H9 (cell line): ENCODE results near the gene IGIP. TPM values are rescaled to one million over a fixed set of nuclear protein-coding genes. Genes with fewer than 3 reads are reported as not detected.

Source experiments
- DNase-seq: peaks from one replicate; pipeline ENCODE4 v3.0.0-alpha.2; 2017
- H2AFZ ChIP-seq: one replicate; pipeline ENCODE4 v1.6.1; 2013; ENCODE audit warnings: mild to moderate bottlenecking, low read length, control low read depth, moderate library complexity
- H2AK5ac ChIP-seq: 2 replicates; pipeline ENCODE4 v1.6.1; 2013; ENCODE audit warnings: low read length, control low read depth, mixed read lengths; ENCODE audit not compliant: insufficient read length
- H2BK120ac ChIP-seq: one replicate; pipeline ENCODE4 v1.6.1; 2013; ENCODE audit warnings: low read depth, mild to moderate bottlenecking, low read length, control low read depth, inconsistent platforms; ENCODE audit not compliant: poor library complexity, severe bottlenecking
- H2BK12ac ChIP-seq: 2 replicates; pipeline ENCODE4 v1.6.1; 2013; ENCODE audit warnings: low read length, control low read depth, mixed read lengths, low read depth; ENCODE audit not compliant: insufficient read length
- H2BK15ac ChIP-seq: 2 replicates; pipeline ENCODE4 v1.6.1; 2013; ENCODE audit warnings: low read depth, low read length, control low read depth
- H2BK20ac ChIP-seq: one replicate; pipeline ENCODE4 v1.6.1; 2013; ENCODE audit warnings: low read depth, mild to moderate bottlenecking, low read length, control low read depth, inconsistent platforms; ENCODE audit not compliant: poor library complexity, severe bottlenecking
- H2BK5ac ChIP-seq: 2 replicates; pipeline ENCODE4 v1.6.1; 2013; ENCODE audit warnings: low read length, control low read depth, mixed read lengths; ENCODE audit not compliant: insufficient read length
- H3K14ac ChIP-seq: 2 replicates; pipeline ENCODE4 v1.6.1; 2013; ENCODE audit warnings: low read length, control low read depth; ENCODE audit not compliant: insufficient read depth
- H3K18ac ChIP-seq: 2 replicates; pipeline ENCODE4 v1.6.1; 2013; ENCODE audit warnings: low read depth, mild to moderate bottlenecking, mixed read lengths, low read length, control low read depth; ENCODE audit not compliant: insufficient read length
- H3K23ac ChIP-seq: 2 replicates; pipeline ENCODE4 v1.6.1; 2013; ENCODE audit warnings: low read length, control low read depth, mixed read lengths, low read depth; ENCODE audit not compliant: insufficient read length
- H3K23me2 ChIP-seq: 2 replicates; pipeline ENCODE4 v1.6.1; 2013; ENCODE audit warnings: low read depth, mild to moderate bottlenecking, mixed read lengths, low read length, control low read depth; ENCODE audit not compliant: insufficient read length, poor library complexity, severe bottlenecking
- H3K27ac ChIP-seq: 2 replicates; pipeline ENCODE4 v1.5.1; 2013; ENCODE audit warnings: low read length, control low read depth, mixed read lengths, low read depth; ENCODE audit not compliant: insufficient read length
- H3K27me3 ChIP-seq: 2 replicates; pipeline ENCODE4 v1.6.1; 2013; ENCODE audit warnings: low read length, control low read depth, inconsistent platforms; ENCODE audit not compliant: insufficient read depth
- H3K4ac ChIP-seq: 2 replicates; pipeline ENCODE4 v1.6.1; 2013; ENCODE audit warnings: low read depth, mild to moderate bottlenecking, control low read depth, inconsistent platforms, low read length, moderate library complexity
- H3K4me1 ChIP-seq: 2 replicates; pipeline ENCODE4 v1.6.1; 2013; ENCODE audit warnings: low read length, control low read depth, inconsistent platforms; ENCODE audit not compliant: insufficient read depth
- H3K4me2 ChIP-seq: 2 replicates; pipeline ENCODE4 v1.6.1; 2013; ENCODE audit warnings: low read length, control low read depth, mixed read lengths; ENCODE audit not compliant: insufficient read length, insufficient read depth
- H3K56ac ChIP-seq: 2 replicates; pipeline ENCODE4 v1.6.1; 2013; ENCODE audit warnings: low read depth, mild to moderate bottlenecking, mixed read lengths, low read length, control low read depth; ENCODE audit not compliant: insufficient read length
- H3K79me1 ChIP-seq: 2 replicates; pipeline ENCODE4 v1.6.1; 2013; ENCODE audit warnings: low read depth, mild to moderate bottlenecking, moderate library complexity, low read length, control low read depth, inconsistent platforms; ENCODE audit not compliant: insufficient read depth, poor library complexity, severe bottlenecking
- H3K79me2 ChIP-seq: 2 replicates; pipeline ENCODE4 v1.6.1; 2013; ENCODE audit warnings: low read length, control low read depth, inconsistent platforms; ENCODE audit not compliant: insufficient read depth
- H3K9ac ChIP-seq: 2 replicates; pipeline ENCODE4 v1.6.1; 2013; ENCODE audit warnings: low read length, control low read depth, mixed read lengths; ENCODE audit not compliant: insufficient read length; ENCODE audit errors: extremely low read depth
- H3K9me3 ChIP-seq: one replicate; pipeline ENCODE4 v1.6.1; 2013; ENCODE audit warnings: low read depth, low read length, inconsistent platforms; ENCODE audit not compliant: control insufficient read depth
- H3T11ph ChIP-seq: one replicate; pipeline ENCODE4 v1.6.1; 2013; ENCODE audit warnings: mild to moderate bottlenecking, low read length, control low read depth, inconsistent platforms
- H4K20me1 ChIP-seq: one replicate; pipeline ENCODE4 v1.6.1; 2013; ENCODE audit not compliant: control insufficient read depth, insufficient read length, insufficient read depth
- H4K5ac ChIP-seq: 2 replicates; pipeline ENCODE4 v1.6.1; 2013; ENCODE audit warnings: low read depth, mild to moderate bottlenecking, mixed read lengths, low read length, control low read depth; ENCODE audit not compliant: insufficient read length
- H4K8ac ChIP-seq: replicated peaks from 2 replicates; pipeline ENCODE4 v1.6.1; 2013; ENCODE audit warnings: low read length, control low read depth, mixed read lengths, low read depth; ENCODE audit not compliant: insufficient read length
- H4K91ac ChIP-seq: 2 replicates; pipeline ENCODE4 v1.6.1; 2013; ENCODE audit warnings: low read depth, mild to moderate bottlenecking, moderate library complexity, mixed read lengths, low read length, control low read depth; ENCODE audit not compliant: insufficient read length
- H3K27ac Mint-ChIP-seq, 3 experiments: 2 replicates in 2 of 3; 3 replicates in 1 of 3; pipeline ENCODE4 v1.8.0; 2020 to 2021; ENCODE audit warnings: mixed read lengths in 3 of 3, mild to moderate bottlenecking in 1 of 3, moderate library complexity in 1 of 3
- H3K27me3 Mint-ChIP-seq: 2 replicates; pipeline ENCODE4 v1.8.0; 2021; ENCODE audit warnings: low read depth, mild to moderate bottlenecking, moderate library complexity, mixed read lengths
- H3K36me3 Mint-ChIP-seq, 3 experiments: 2 replicates in 2 of 3; 3 replicates in 1 of 3; pipeline ENCODE4 v1.8.0; 2020 to 2021; ENCODE audit warnings: low read depth in 3 of 3, mixed read lengths in 3 of 3; ENCODE audit not compliant: insufficient read depth in 1 of 3
- H3K4me1 Mint-ChIP-seq, 2 experiments: 2 replicates each; pipeline ENCODE4 v1.8.0; 2020; ENCODE audit warnings: mixed read lengths in 2 of 2
- H3K4me3 Mint-ChIP-seq, 2 experiments: 2 replicates in 1 of 2; 3 replicates in 1 of 2; pipeline ENCODE4 v1.8.0; 2020 to 2021; ENCODE audit warnings: mild to moderate bottlenecking in 2 of 2, mixed read lengths in 2 of 2, moderate library complexity in 1 of 2
- H3K9me3 Mint-ChIP-seq, 2 experiments: 2 replicates in 1 of 2; 3 replicates in 1 of 2; pipeline ENCODE4 v1.8.0; 2020; ENCODE audit warnings: mild to moderate bottlenecking in 2 of 2, mixed read lengths in 2 of 2, moderate library complexity in 1 of 2
- WGBS: extraction: QIAGEN DNeasy Blood & Tissue Kit; methylation state at CpG from one replicate; pipeline ENCODE4 v1.1.7; 2013; ENCODE audit warnings: missing lambda C conversion rate, low lambda C conversion rate, mixed read lengths; ENCODE audit not compliant: insufficient read length; ENCODE audit errors: extremely low coverage; 5-methylcytosine and 5-hydroxymethylcytosine counted together
- total RNA-seq: library from RNA; stranded (reverse); gene quantifications from 2 replicates; pipeline ENCODE4 v1.2.1, GENCODE V29; 2021
- TF ChIP-seq, protein P1 (sequence below): fragments of 200-600 bp; sonication (generic); conservative IDR thresholded peaks from 3 replicates; pipeline ENCODE4 v1.8.0; 2021; ENCODE audit warnings: antibody characterized with exemption, mild to moderate bottlenecking

IGIP gene
- total RNA-seq, 1 experiment from 2014 or later: 0.52 TPM

GRCh38 chr5:140150201-140150600 lies 24.5 kb downstream of the IGIP start:
- Histone ChIP-seq H3K27ac (no peak overlapping the region), H3K27me3 (peaks cover 24% of the 10 kb centered on the region), H2BK15ac (no peak overlapping the region), H4K20me1 (no peaks in the 10 kb centered on the region), H4K8ac (no peak overlapping the region), H3K4ac (no peak overlapping the region), H3K23me2 (peaks cover 8% of the 10 kb centered on the region), H3K79me2 (no peaks in the 10 kb centered on the region), H2AFZ (no peak overlapping the region), H3T11ph (no peak overlapping the region), H2BK12ac (no peak overlapping the region), H4K5ac (no peak overlapping the region), H2AK5ac (no peak overlapping the region), H3K14ac (no peak overlapping the region), H3K4me2 (no peak overlapping the region), H2BK20ac (no peak overlapping the region), H3K56ac (no peak overlapping the region), H3K9me3 (no peaks in the 10 kb centered on the region), H3K4me1 (no peaks in the 10 kb centered on the region; the same call in 1 of the 2 replicates), H3K23ac (no peak overlapping the region), H2BK5ac (no peak overlapping the region), H3K9ac (no peak overlapping the region), H3K18ac (no peak overlapping the region), H3K79me1 (no peaks in the 10 kb centered on the region), H4K91ac (no peak overlapping the region), H2BK120ac (no peak overlapping the region)
- no CpG with 5 or more reads among the region's 2 CpGs for WGBS
- peaks cover 48% of the 10 kb centered on the region for H3K27me3 Mint-ChIP-seq
- no peaks in the 10 kb centered on the region for H3K36me3 Mint-ChIP-seq
- DNase-seq: no peak
- H3K9me3 Mint-ChIP-seq: no peaks in the 10 kb centered on the region; a peak in 1 of 5 replicates
- TF ChIP-seq, protein P1, sequence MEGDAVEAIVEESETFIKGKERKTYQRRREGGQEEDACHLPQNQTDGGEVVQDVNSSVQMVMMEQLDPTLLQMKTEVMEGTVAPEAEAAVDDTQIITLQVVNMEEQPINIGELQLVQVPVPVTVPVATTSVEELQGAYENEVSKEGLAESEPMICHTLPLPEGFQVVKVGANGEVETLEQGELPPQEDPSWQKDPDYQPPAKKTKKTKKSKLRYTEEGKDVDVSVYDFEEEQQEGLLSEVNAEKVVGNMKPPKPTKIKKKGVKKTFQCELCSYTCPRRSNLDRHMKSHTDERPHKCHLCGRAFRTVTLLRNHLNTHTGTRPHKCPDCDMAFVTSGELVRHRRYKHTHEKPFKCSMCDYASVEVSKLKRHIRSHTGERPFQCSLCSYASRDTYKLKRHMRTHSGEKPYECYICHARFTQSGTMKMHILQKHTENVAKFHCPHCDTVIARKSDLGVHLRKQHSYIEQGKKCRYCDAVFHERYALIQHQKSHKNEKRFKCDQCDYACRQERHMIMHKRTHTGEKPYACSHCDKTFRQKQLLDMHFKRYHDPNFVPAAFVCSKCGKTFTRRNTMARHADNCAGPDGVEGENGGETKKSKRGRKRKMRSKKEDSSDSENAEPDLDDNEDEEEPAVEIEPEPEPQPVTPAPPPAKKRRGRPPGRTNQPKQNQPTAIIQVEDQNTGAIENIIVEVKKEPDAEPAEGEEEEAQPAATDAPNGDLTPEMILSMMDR: no peak
- H3K4me3 Mint-ChIP-seq: no peak overlapping the region
- H3K4me1 Mint-ChIP-seq: peaks cover 36 to 44% of the 10 kb centered on the region in 2 experiments
- no peak overlapping the region; a peak in 1 of 7 replicates for H3K27ac Mint-ChIP-seq
